ENCODE measurements around the gene SH2D3A.

Gene SH2D3A

DNA sequence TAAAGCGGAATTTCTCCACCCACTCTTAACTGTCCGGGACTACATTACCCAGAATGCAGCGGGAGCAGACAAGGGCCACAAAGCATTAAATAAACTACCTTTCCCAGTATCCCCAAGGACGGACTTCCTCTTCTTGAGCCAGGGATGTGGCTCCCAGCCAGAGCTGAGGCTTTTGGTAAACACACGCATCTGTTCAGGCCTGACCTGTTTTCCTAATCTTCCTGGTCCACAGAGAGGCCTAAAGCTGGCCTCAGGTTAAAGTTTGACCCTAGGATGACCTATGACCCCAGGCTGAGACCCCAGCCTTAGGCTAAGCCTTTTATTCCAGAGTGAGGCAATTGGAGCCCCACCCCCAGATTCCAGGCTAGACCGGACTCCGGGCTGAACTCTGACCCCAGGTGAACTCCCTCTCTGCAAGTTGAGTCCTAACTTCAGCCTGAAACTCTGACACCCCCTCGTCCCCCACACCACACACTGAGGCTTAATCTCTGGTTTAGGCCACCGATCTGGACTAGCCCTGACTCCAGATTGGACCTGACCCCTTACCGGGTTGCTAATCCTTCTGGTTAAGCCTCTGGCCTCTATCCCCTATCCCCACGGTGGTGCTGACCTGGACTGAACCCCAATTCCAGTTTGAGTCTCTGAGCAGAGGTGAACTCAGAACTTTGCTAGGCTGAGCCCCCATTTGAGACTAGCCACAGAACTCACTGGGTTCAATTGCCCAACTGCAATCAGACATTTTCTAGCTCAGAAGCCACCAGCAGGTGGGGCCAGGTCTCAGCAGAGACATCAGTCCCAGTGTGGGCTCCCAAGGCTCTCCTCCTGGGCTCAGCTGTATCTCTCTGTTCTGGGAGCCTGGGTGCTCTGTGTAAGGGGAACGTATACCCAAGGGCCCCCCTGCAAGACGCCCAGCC is 29.1 kb downstream of the SH2D3A start:
- DNase-seq (ENCODE audit: low read depth) = peak; percentile 71

- DNase-seq (ENCODE audit: low read depth) = peak; percentile 99
Measured at GRCh38 chr19:6737284-6737872, 29.9 kb downstream of the SH2D3A start, which contains the start of gene GPR108. TSS of gene GPR108 (minus strand) at chr19:6737580. CDS start at chr19:6737576, 4 bp downstream.

GRCh38 chr19:6736917-6737283 is 30.3 kb downstream of the SH2D3A start:
- no peak for DNase-seq (ENCODE audit: low read depth)

DNA sequence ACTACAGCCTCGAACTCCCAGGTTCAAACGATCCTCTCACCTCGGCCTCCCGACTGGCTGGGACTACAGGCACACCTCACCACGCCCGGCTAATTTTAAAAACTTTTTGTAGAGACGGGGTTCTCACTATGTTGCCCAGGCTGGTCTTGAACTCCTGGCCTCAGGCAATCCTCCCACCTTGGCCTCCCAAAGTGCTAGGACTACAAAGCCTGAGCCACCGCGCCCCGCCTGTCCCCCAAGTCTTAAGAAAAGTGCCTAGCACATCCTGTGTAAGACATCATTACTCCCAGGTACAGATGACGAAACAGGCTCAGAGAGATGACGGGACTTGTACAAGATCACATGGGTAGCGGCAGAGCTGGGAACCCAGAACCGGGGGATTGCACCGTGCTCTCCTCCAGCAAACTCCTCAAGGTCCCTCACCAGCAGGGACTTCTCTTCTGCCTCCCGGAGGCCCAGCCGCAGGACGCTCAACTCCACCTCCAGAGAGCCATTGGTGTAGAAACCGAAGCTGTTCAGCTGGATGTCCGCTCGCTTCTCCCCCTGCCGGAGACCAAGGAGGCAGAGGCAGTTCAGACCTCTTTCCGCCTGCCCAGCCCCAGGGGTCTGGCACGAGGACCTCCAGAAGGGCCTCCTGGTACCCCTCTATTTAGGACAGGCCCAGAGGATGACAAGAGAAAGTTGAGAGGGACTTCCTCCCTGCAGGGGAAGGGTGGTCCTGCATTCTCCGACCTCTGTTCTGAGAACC is 30.9 kb downstream of the SH2D3A start:
- DNase-seq (ENCODE audit: low read depth) = peak; percentile 50

GRCh38 chr19:6735181-6735911 is 31.9 kb downstream of the SH2D3A start:
- DNase-seq (ENCODE audit: low read depth) = no peak

GRCh38 chr19:6734096-6734696 is 33.0 kb downstream of the SH2D3A start:
- DNase-seq (ENCODE audit: low read depth) = no peak

DNA sequence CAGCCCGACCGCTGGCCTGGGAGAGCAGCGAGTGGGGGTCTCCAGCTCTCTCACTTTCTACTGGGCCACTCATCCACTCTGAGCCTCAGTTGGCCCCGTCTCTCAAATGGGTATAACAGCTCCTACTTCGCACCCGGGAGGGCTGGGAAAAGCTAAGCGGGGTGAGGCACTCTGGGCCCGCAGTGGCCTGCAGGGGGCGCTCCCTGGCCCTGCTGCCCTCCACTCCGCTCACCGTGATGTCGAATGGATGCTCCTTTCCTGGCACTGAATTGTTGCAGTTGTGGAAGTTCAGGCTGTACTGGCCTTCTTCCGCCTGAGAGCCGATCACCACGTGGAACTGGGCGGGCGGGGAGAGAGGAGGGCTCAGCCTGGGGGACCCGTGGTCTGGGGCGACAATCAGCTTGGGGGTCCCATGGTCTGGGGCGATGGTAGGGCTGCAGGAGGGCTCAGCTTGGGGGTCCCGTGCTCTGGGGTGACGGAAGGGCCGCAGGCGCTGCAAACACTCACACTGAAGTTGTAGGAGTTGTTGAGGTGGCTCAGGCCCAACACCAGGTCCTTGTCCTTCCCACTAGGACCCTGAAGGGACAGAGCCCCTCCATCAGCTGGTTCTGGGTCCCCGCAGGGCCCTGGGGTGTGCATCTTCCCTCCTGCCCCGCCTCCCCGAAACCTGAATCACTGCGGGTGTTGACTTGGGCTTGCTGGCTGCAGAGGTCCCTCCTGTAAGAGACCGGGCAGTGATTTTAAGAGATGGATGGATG is 33.7 kb downstream of the SH2D3A start:
- DNase-seq (ENCODE audit: low read depth) = no peak

DNA sequence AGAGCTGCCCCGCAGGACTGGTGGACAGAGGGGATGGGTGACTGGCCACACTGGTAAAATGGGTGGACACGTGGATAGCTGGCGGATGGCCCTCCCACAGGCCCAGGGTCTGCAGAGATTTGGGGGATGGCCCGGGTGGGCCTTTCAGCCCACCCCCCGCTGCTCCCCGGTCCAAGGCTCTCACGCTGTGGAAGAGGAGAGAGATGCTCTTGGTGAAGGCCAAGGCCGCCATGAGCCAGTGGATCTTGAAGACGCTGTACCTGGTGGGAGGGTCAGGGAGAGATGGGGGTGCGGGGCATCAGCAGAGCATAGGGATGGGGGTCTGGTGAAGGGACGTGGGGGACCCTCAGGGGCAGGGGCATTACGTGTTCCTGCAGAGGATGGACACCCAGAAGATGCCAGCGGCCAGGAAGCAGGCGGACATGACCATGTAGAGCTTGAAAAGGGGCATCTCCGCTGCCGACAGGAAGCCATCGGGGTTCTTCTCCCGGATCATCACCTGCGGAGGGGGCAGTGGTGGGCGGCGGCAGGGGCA is 34.4 kb downstream of the SH2D3A start:
- no peak for DNase-seq (ENCODE audit: low read depth)

GRCh38 chr19:6731822-6732221 is 35.4 kb downstream of the SH2D3A start:
- no peak for DNase-seq (ENCODE audit: low read depth)

- DNase-seq (ENCODE audit: low read depth) = no peak
Measured at GRCh38 chr19:6730941-6731670, 36.1 kb downstream of the SH2D3A start.

DNA sequence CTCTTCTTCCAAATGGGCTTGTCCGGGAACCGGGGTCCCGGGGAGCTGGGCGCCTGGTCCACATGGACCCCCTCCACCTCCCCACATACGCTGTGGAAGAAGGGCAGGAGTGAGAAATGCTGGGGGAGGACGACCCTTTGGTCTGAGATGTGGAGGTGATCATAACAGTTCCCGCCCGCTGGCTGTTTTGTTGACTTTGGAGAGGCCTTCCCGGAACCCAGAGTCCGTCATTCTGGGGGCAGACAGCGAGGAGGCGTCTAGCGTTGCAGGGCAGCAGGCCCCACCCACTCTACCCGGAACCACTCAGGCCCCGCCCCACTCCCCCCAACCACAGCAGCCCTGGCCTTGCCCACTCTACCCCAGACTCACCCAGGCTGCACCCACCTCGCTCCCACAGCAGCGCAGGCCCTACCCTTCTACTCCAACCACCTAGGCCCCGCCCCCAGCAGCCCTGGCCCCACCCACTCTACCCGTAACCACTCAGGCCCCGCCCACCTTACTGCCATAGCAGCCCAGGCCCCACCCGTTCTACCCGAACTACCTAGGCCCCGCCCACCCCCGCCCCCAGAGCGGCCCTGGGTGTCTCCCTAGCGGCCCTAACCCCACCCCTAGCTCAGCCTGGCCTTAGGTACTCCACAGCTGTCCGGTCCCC is 37.0 kb downstream of the SH2D3A start:
- no peak for DNase-seq (ENCODE audit: low read depth)

DNA sequence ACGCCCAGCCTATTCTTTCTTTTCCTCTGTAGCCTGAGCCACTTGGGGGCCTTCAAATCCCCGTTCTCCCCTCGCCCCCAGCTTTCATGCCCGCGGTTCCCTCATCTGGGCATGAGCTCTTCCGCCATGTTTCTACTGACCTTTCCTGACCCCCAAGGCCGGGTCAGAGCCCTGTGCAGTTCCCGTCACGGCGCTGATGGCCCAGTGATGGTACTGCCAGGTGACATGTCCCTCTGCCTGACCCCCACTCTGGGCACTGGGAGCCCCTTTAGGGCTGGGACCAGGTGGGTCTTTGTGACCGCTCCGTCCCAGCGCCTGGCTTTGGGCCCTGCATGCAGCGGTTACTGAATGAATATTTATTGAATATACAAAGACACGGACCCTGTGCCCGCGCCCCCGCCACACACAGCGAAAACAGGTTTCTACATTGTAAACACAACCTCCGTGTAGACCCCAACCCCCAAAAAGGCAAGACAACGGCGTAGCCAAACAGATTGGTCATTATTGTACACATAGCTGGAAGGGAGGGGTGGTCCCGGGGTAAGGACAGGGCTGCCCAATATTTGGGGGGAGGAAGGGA is 37.6 kb downstream of the SH2D3A start:
- no peak for DNase-seq (ENCODE audit: low read depth)

DNA sequence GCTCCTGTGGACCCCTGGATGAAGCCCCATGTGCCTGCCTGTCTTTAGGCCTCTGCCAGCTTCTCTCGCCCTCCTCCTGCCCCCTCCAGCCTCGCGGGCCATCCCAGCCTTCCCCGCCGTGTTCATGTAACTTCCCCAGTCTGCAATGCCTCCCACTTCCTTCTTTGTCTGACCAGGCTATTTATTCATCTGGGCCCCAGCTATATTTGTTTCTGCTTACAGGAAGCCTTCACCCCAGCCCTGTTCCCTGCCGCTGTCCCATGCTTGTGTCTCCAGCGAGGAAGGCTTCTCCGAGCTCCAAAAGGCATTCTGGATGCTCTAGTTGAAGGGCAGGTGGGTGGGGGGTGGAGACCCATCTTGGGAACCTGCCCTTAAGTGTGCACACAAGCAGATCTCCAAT is 38.9 kb downstream of the SH2D3A start:
- DNase-seq (ENCODE audit: low read depth) = no peak

- DNase-seq (ENCODE audit: low read depth) = no peak
Measured at GRCh38 chr19:6725513-6726231, 41.6 kb downstream of the SH2D3A start.

- no peak for DNase-seq (ENCODE audit: low read depth)
Measured at GRCh38 chr19:6724631-6725492, 42.4 kb downstream of the SH2D3A start.

GRCh38 chr19:6723738-6724137 is 43.5 kb downstream of the SH2D3A start:
- DNase-seq (ENCODE audit: low read depth) = no peak

DNA sequence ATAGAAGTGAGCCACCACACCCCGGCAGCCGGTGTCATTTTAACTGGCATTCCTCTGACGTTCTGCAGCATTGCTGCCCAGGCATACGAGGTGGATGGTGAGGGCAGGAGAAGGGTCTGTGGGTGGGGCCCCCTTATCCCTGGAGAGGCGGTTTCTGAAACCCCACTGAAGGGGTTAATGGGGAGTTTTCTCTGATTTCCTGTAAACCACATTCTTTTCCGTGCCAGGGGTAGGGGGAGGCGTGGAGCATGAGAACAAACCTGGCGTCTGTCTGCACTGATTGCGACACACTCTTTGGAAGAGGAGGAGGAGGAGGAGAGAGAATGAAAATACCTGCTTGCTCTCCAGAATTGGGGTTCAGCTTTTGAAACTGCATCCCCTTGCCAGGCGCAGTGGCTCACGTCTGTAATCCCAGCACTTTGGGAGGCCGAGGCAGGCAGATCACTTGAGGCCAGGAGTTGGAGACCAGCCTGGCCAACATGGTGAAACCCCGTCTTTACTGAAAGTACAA is 44.1 kb downstream of the SH2D3A start:
- DNase-seq (ENCODE audit: low read depth) = no peak
